ENCODE data around the gene PRX. TPM values are rescaled to one million over a fixed set of nuclear protein-coding genes. Genes with fewer than 3 reads are reported as not detected.
"Not testable (repeated sequence)": the region's sequence is repeated elsewhere in the genome, so short reads cannot be mapped to it uniquely, and the experiment has no call there.

Gene PRX
- total RNA-seq, 1 experiment from 2014 or later = 5.6 TPM

- Histone ChIP-seq H3K27me3 (no peaks in the 10 kb centered on the region), H3K36me3 (no peaks in the 10 kb centered on the region), H3K4me3 (no peak overlapping the region), H3K9me3 (no peaks in the 10 kb centered on the region)
- DNase-seq = no peak
Observed at GRCh38 chr19:40388481-40388880, 24.7 kb downstream of the PRX start.

- Histone ChIP-seq H3K36me3 (no peaks in the 10 kb centered on the region), H3K9me3 (no peaks in the 10 kb centered on the region), H3K4me3 (no peak overlapping the region), H3K27me3 (no peaks in the 10 kb centered on the region)
- no peak for DNase-seq
Observed at GRCh38 chr19:40387155-40387554, 26.0 kb downstream of the PRX start.

GRCh38 chr19:40383668-40384248, 29.4 kb downstream of the PRX start:
- no peaks in the 10 kb centered on the region for H3K36me3 ChIP-seq
- DNase-seq = no peak
- no peaks in the 10 kb centered on the region for H3K9me3 ChIP-seq
- no peaks in the 10 kb centered on the region for H3K27me3 ChIP-seq
- no peak overlapping the region for H3K4me3 ChIP-seq

GRCh38 chr19:40381321-40381720, 31.9 kb downstream of the PRX start:
- Histone ChIP-seq H3K36me3 (no peaks in the 10 kb centered on the region), H3K4me3 (no peak overlapping the region), H3K9me3 (no peaks in the 10 kb centered on the region), H3K27me3 (no peaks in the 10 kb centered on the region)
- DNase-seq = no peak

- DNase-seq = no peak
- no peaks in the 10 kb centered on the region for H3K36me3 ChIP-seq
- H3K9me3 ChIP-seq = no peaks in the 10 kb centered on the region
- H3K27me3 ChIP-seq = no peaks in the 10 kb centered on the region
- no peak overlapping the region for H3K4me3 ChIP-seq
Observed at GRCh38 chr19:40380199-40381037, 32.8 kb downstream of the PRX start.

- H3K4me3 ChIP-seq = no peak overlapping the region
- H3K27me3 ChIP-seq = no peaks in the 10 kb centered on the region
- DNase-seq = no peak
- no peaks in the 10 kb centered on the region for H3K36me3 ChIP-seq
- no peaks in the 10 kb centered on the region for H3K9me3 ChIP-seq
Observed at GRCh38 chr19:40379446-40380198, 33.6 kb downstream of the PRX start.

GRCh38 chr19:40378509-40378908, 34.7 kb downstream of the PRX start:
- Histone ChIP-seq H3K27me3 (no peaks in the 10 kb centered on the region), H3K36me3 (no peaks in the 10 kb centered on the region), H3K4me3 (no peak overlapping the region), H3K9me3 (no peaks in the 10 kb centered on the region)
- no peak for DNase-seq

- H3K4me3 ChIP-seq = no peak overlapping the region
- no peak for DNase-seq
- no peaks in the 10 kb centered on the region for H3K36me3 ChIP-seq
- H3K9me3 ChIP-seq = no peaks in the 10 kb centered on the region
- H3K27me3 ChIP-seq = no peaks in the 10 kb centered on the region
Observed at GRCh38 chr19:40377876-40378385, 35.2 kb downstream of the PRX start.

GRCh38 chr19:40376286-40376862, 36.8 kb downstream of the PRX start:
- Histone ChIP-seq H3K9me3 (no peaks in the 10 kb centered on the region), H3K4me3 (no peak overlapping the region), H3K36me3 (no peaks in the 10 kb centered on the region), H3K27me3 (no peaks in the 10 kb centered on the region)
- DNase-seq = no peak

GRCh38 chr19:40374084-40374483, 39.1 kb downstream of the PRX start:
- DNase-seq = no peak
- H3K36me3 ChIP-seq = no peaks in the 10 kb centered on the region
- no peak overlapping the region for H3K4me3 ChIP-seq
- no peaks in the 10 kb centered on the region for H3K9me3 ChIP-seq
- no peaks in the 10 kb centered on the region for H3K27me3 ChIP-seq

- Histone ChIP-seq H3K36me3 (no peaks in the 10 kb centered on the region; the same call in 1 of the 2 replicates), H3K9me3 (no peaks in the 10 kb centered on the region), H3K27me3 (no peaks in the 10 kb centered on the region), H3K4me3 (no peak overlapping the region)
- DNase-seq = no peak
Observed at GRCh38 chr19:40371802-40372122, 41.4 kb downstream of the PRX start.

- Histone ChIP-seq H3K27me3 (no peaks in the 10 kb centered on the region), H3K4me3 (no peak overlapping the region), H3K9me3 (no peaks in the 10 kb centered on the region), H3K36me3 (no peaks in the 10 kb centered on the region; the same call in 1 of the 2 replicates)
- no peak for DNase-seq
Observed at GRCh38 chr19:40370997-40371801, 42.0 kb downstream of the PRX start.

- not testable (repeated sequence) for H3K9me3 ChIP-seq, H3K27me3 ChIP-seq, H3K36me3 ChIP-seq, H3K4me3 ChIP-seq, DNase-seq
Observed at GRCh38 chr19:40370253-40370652, 42.9 kb downstream of the PRX start.

GRCh38 chr19:40369797-40370196, 43.4 kb downstream of the PRX start:
- Histone ChIP-seq H3K4me3 (no peak overlapping the region), H3K9me3 (no peaks in the 10 kb centered on the region), H3K27me3 (no peaks in the 10 kb centered on the region), H3K36me3 (no peaks in the 10 kb centered on the region; the same call in 1 of the 2 replicates)
- no peak for DNase-seq

GRCh38 chr19:40367577-40368434, 45.4 kb downstream of the PRX start:
- Histone ChIP-seq H3K27me3 (no peaks in the 10 kb centered on the region), H3K36me3 (no peaks in the 10 kb centered on the region; the same call in 1 of the 2 replicates), H3K9me3 (no peaks in the 10 kb centered on the region), H3K4me3 (no peak overlapping the region)
- no peak for DNase-seq
